GM21576 (cell line): ENCODE results near the gene EFNA5.
"Not testable (repeated sequence)": the region's sequence is repeated elsewhere in the genome, so short reads cannot be mapped to it uniquely, and the experiment has no call there.

Source experiments
- ATAC-seq: cut with Tn5 transposase; IDR thresholded peaks from one replicate; pipeline ENCODE4 v1.9.1; 2021; ENCODE audit warnings: mild to moderate bottlenecking, moderate library complexity; ENCODE audit not compliant: unreplicated experiment

The EFNA5 gene

GRCh38 chr5:107466233-107466769 is 204.4 kb downstream of the EFNA5 start:
- no peak for ATAC-seq

- ATAC-seq, result no peak
Measured at GRCh38 chr5:107464876-107465275, 205.9 kb downstream of the EFNA5 start.

- ATAC-seq, result no peak
Measured at GRCh38 chr5:107464416-107464815, 206.3 kb downstream of the EFNA5 start.

GRCh38 chr5:107463731-107464130 is 207.0 kb downstream of the EFNA5 start:
- no peak for ATAC-seq

- ATAC-seq, result no peak
Measured at GRCh38 chr5:107461770-107462169, 209.0 kb downstream of the EFNA5 start.

- ATAC-seq, result no peak
Measured at GRCh38 chr5:107460789-107461188, 209.9 kb downstream of the EFNA5 start.

GRCh38 chr5:107459605-107460004 is 211.1 kb downstream of the EFNA5 start:
- no peak for ATAC-seq

- ATAC-seq, result no peak
Measured at GRCh38 chr5:107458322-107458721, 212.4 kb downstream of the EFNA5 start.

GRCh38 chr5:107457881-107458280 is 212.9 kb downstream of the EFNA5 start:
- no peak for ATAC-seq

GRCh38 chr5:107457138-107457537 is 213.6 kb downstream of the EFNA5 start:
- ATAC-seq, result no peak

- no peak for ATAC-seq
Measured at GRCh38 chr5:107456281-107456715, 214.4 kb downstream of the EFNA5 start.

GRCh38 chr5:107455111-107455544 is 215.6 kb downstream of the EFNA5 start:
- ATAC-seq, result no peak

GRCh38 chr5:107451827-107452226 is 218.9 kb downstream of the EFNA5 start:
- not testable (repeated sequence) for ATAC-seq

GRCh38 chr5:107451028-107451427 is 219.7 kb downstream of the EFNA5 start:
- no peak for ATAC-seq

GRCh38 chr5:107450531-107450930 is 220.2 kb downstream of the EFNA5 start:
- ATAC-seq, result no peak

GRCh38 chr5:107449369-107449768 is 221.4 kb downstream of the EFNA5 start:
- no peak for ATAC-seq

- no peak for ATAC-seq
Measured at GRCh38 chr5:107447587-107447986, 223.2 kb downstream of the EFNA5 start.

- no peak for ATAC-seq
Measured at GRCh38 chr5:107446972-107447371, 223.8 kb downstream of the EFNA5 start.

GRCh38 chr5:107444300-107444699 is 226.4 kb downstream of the EFNA5 start:
- no peak for ATAC-seq

- no peak for ATAC-seq
Measured at GRCh38 chr5:107443897-107444296, 226.8 kb downstream of the EFNA5 start.

- no peak for ATAC-seq
Measured at GRCh38 chr5:107442452-107442851, 228.3 kb downstream of the EFNA5 start.

- ATAC-seq, result no peak
Measured at GRCh38 chr5:107439832-107440231, 230.9 kb downstream of the EFNA5 start.

- ATAC-seq, result no peak
Measured at GRCh38 chr5:107437986-107438510, 232.7 kb downstream of the EFNA5 start.
